Heart left ventricle (tissue), 16 donors: ENCODE data around the gene ZNF862. TPM values are rescaled to one million over a fixed set of nuclear protein-coding genes. Genes with fewer than 3 reads are reported as not detected.

Source experiments
- ATAC-seq, 4 donors: fragments of 200-7000 bp; cut with Tn5 transposase; one replicate each; pipeline ENCODE4 v1.9.1; 2020 to 2022; ENCODE audit warnings: moderate library complexity in 4 of 4, mild to moderate bottlenecking in 3 of 4, moderate number of reproducible peaks in 1 of 4
- DNase-seq, 5 donors: peaks; one replicate each; pipeline ENCODE4 v3.0.0-alpha.2; 2020
- H3K27ac ChIP-seq, 12 donors: fragments of 200-600 bp; sonication (generic) in 4 of 12; one replicate each; pipeline versions ENCODE4 v1.5.0 to v1.8.0; 2016 to 2022; ENCODE audit warnings: mild to moderate bottlenecking in 2 of 12
- H3K27me3 ChIP-seq, 9 donors: fragments of 200-600 bp; sonication (generic) in 2 of 9; one replicate each; pipeline versions ENCODE4 v1.5.1 to v1.8.0; 2016 to 2022; ENCODE audit warnings: mild to moderate bottlenecking in 3 of 9
- H3K36me3 ChIP-seq, 9 donors: fragments of 200-600 bp; sonication (generic) in 2 of 9; one replicate each; pipeline versions ENCODE4 v1.5.0 to v1.8.0; 2018 to 2022; ENCODE audit warnings: mild to moderate bottlenecking in 2 of 9
- H3K4me1 ChIP-seq, 12 donors: fragments of 200-600 bp; sonication (generic) in 4 of 12; one replicate each; pipeline versions ENCODE4 v1.5.0 to v1.8.0; 2016 to 2022; ENCODE audit warnings: mild to moderate bottlenecking in 3 of 12
- H3K4me3 ChIP-seq, 12 donors: fragments of 200-600 bp; sonication (generic) in 4 of 12; one replicate each; pipeline versions ENCODE4 v1.5.0 to v1.8.0; 2017 to 2022; ENCODE audit warnings: mild to moderate bottlenecking in 9 of 12, moderate library complexity in 4 of 12
- H3K9me3 ChIP-seq, 12 donors: fragments of 200-600 bp; sonication (generic) in 4 of 12; one replicate each; pipeline versions ENCODE4 v1.5.0 to v1.8.0; 2016 to 2022; ENCODE audit warnings: mild to moderate bottlenecking in 1 of 12
- CTCF ChIP-seq, 12 donors: fragments of 200-600 bp; sonication (generic) in 4 of 12; IDR thresholded peaks; one replicate each; pipeline versions ENCODE4 v1.5.0 to v1.8.0; 2018 to 2022; ENCODE audit warnings: antibody characterized with exemption in 12 of 12, mild to moderate bottlenecking in 5 of 12
- POLR2A ChIP-seq, 2 donors: fragments of 450-650 bp; IDR thresholded peaks; one replicate each; pipeline ENCODE4 v1.6.1; 2017; ENCODE audit warnings: antibody characterized with exemption in 2 of 2, mild to moderate bottlenecking in 2 of 2, moderate library complexity in 2 of 2
- WGBS, 4 donors: extraction: QIAGEN DNeasy Blood & Tissue Kit in 2 of 4; methylation state at CpG; one replicate each; pipeline versions ENCODE4 v1.1.5 to v1.1.7; 2013 to 2018; 5-methylcytosine and 5-hydroxymethylcytosine counted together
- intact Hi-C, 10 donors: fragments of 100-400 bp; cut with DNase I; formaldehyde crosslinking; loops; one replicate each; pipeline versions ENCODE4 v1.11.1 to v1.14.2; 2022
- polyA plus RNA-seq, 2 donors: library from polyadenylated mRNA; stranded (reverse); fragments of 200-250 nt; gene quantifications; one replicate each; pipeline ENCODE4 v1.2.3, GENCODE V29; 2013
- total RNA-seq, 9 donors: library from RNA; depleted of rRNA in 2 of 9; stranded (reverse); fragments of >200 nt in 2 of 9; fragmentation: NEBNext Ultra II Directional in 3 of 9; extraction: Animal tissue kit (Norgen Biotek cat#: 25700) in 3 of 9; gene quantifications; one replicate each; pipeline versions ENCODE4 v1.1.0 to v1.2.4, GENCODE V29; 2016 to 2023
- donor health status: ischemic (EF 13 %, LVEDD 7.1; RV severe dilation, severe dysfunction).
- donor health status: healthy with polysubstance abuse.
- donor health status: DM: no; HTN: yes; CAD: no.
- donor health status: DM: no; HTN: no; CAD: no.
- donor health status: ischemic (EF 25% LVEDD 6.9; RV normal size, moderate dysfunction).
- donor health status: ischemic (EF 25% LVEDD 5.7; RV mildly dilated, moderate dysfunction).
- donor health status: healthy.
- donor health status: DM: yes; HTN: yes; CAD: no.
- donor health status: ischemic (EF 35%, LVEDD 5.7; RV mildly dilated, moderate dysfunction).
- donor health status: nonischemic (EF 11% LVEDD 7.7; RV severe dilation, severe dysfunction).
- donor health status: DM: yes; HTN: yes; CAD: no.
- donor health status: PGD.
- donor health status: ischemic (EF 29% LVEDD 5.4; RV normal size, mild dysfunction).
- donor health status: nonischemic (EF 23%, LVEDD 6.1; RV moderate dilation, normal function).

The ZNF862 gene
- total and polyA plus RNA-seq, 11 donors: 6.9 to 18.1 (median 9.1) TPM

GRCh38 chr7:149838992-149839408 lies 825 bp downstream of the ZNF862 start:
- Histone ChIP-seq H3K4me3 (peak overlapping the region; percentile 65 to 100 (median 90)), H3K4me1 (peaks cover 0 to 17% (median 13%) of the 10 kb centered on the region in 12 donors), H3K27me3 (no peaks in the 10 kb centered on the region), H3K27ac (peak overlapping the region in 11 of 12 donors; percentile 79 to 96 (median 91)), H3K36me3 (no peaks in the 10 kb centered on the region), H3K9me3 (no peaks in the 10 kb centered on the region)
- intact Hi-C loops: loop anchor here in 7 of 10 donors (2.0 to 10.0 kb wide), 8 partner anchors 33 to 554 kb away; partner anchors contain the start of genes ATP6V0E2 (in 4 of the 7) and ZNF467 (in 4 of the 7)
- 13 to 21% (median 15%) methylated on average over 6 of the region's 6 CpGs for WGBS, 4 donors
- ATAC-seq (no peak), DNase-seq (peak in 2 of 5 donors; percentile 11 to 27)
- TF ChIP-seq CTCF (IDR thresholded peaks at IDR 0.05) (no peak), POLR2A (IDR thresholded peaks at IDR 0.05) (no peak)

GRCh38 chr7:149839933-149840332 lies 1.8 kb downstream of the ZNF862 start:
- DNase-seq: no peak
- Histone ChIP-seq H3K4me3 (peak overlapping the region in 1 of 12 donors; percentile 76), H3K27ac (no peak overlapping the region), H3K4me1 (peaks cover 0 to 17% (median 13%) of the 10 kb centered on the region in 12 donors), H3K9me3 (no peaks in the 10 kb centered on the region), H3K27me3 (no peaks in the 10 kb centered on the region), H3K36me3 (peaks cover 0 to 4% (median 0%) of the 10 kb centered on the region in 9 donors)
- TF ChIP-seq POLR2A (IDR thresholded peaks at IDR 0.05): no peak
- no peak for TF ChIP-seq CTCF (IDR thresholded peaks at IDR 0.05)
- intact Hi-C loops: loop anchor here in 7 of 10 donors (2.0 to 10.0 kb wide), 8 partner anchors 32 to 555 kb away; partner anchors contain the start of genes ATP6V0E2 (in 4 of the 7) and ZNF467 (in 4 of the 7)
- ATAC-seq: no peak
- 95 to 98% (median 96%) methylated on average over 5 of the region's 5 CpGs for WGBS, 4 donors

- peak in 1 of 5 donors; percentile 3 for DNase-seq
- H3K36me3 ChIP-seq: peaks cover 0 to 35% (median 24%) of the 10 kb centered on the region in 9 donors
- H3K4me3 ChIP-seq: no peak overlapping the region
- H3K9me3 ChIP-seq: no peaks in the 10 kb centered on the region
- no peak overlapping the region for H3K27ac ChIP-seq
- no peaks in the 10 kb centered on the region for H3K27me3 ChIP-seq
- no peak for ATAC-seq
- H3K4me1 ChIP-seq: peaks cover 0 to 16% (median 9%) of the 10 kb centered on the region in 12 donors
- intact Hi-C loops: no loop called here
- TF ChIP-seq POLR2A (IDR thresholded peaks at IDR 0.05): no peak
- no peak for TF ChIP-seq CTCF (IDR thresholded peaks at IDR 0.05)
- 91 to 94% (median 93%) methylated on average over 9 of the region's 9 CpGs for WGBS, 4 donors
These were observed 5.4 kb downstream of the ZNF862 start for GRCh38 chr7:149843566-149843965.

- intact Hi-C loops: no loop called here
- no peak for TF ChIP-seq POLR2A (IDR thresholded peaks at IDR 0.05)
- TF ChIP-seq CTCF (IDR thresholded peaks at IDR 0.05): no peak
- Histone ChIP-seq H3K4me3 (no peak overlapping the region), H3K4me1 (peaks cover 0 to 9% (median 3%) of the 10 kb centered on the region in 12 donors), H3K27me3 (no peaks in the 10 kb centered on the region), H3K9me3 (no peaks in the 10 kb centered on the region), H3K36me3 (peaks cover 0 to 43% (median 29%) of the 10 kb centered on the region in 9 donors), H3K27ac (no peak overlapping the region)
- ATAC-seq (no peak), DNase-seq (no peak)
- WGBS, 4 donors: 65 to 71% (median 66%) methylated on average over 6 of the region's 6 CpGs
These were observed 6.3 kb downstream of the ZNF862 start for GRCh38 chr7:149844445-149844844.
